Activated CD8-positive, alpha-beta T cell treated with anti-CD3 and anti-CD28 coated beads, Interleukin-2, amount 10 ng/mL, durations not matched to agents 7 days and 5 days (primary cell): ENCODE results near the gene ADAMTS16. TPM values are rescaled to one million over a fixed set of nuclear protein-coding genes. Genes with fewer than 3 reads are reported as not detected.
"Not testable (repeated sequence)": the region's sequence is repeated elsewhere in the genome, so short reads cannot be mapped to it uniquely, and the experiment has no call there.

Experiments used
- ATAC-seq: fragments of 150-1000 bp; cut with Tn5 transposase; one replicate; pipeline ENCODE4 v1.10.0; 2021; ENCODE audit warnings: moderate library complexity
- CTCF ChIA-PET: fragments of 350-600 bp; sonication (Branson Sonifier 250); formaldehyde crosslinking; loops from one replicate; lab custom pipeline; 2021; ENCODE audit warnings: antibody characterized with exemption; lab: Charles Lee
- POLR2A ChIA-PET: fragments of 350-600 bp; sonication (Branson Sonifier 250); formaldehyde crosslinking; loops from one replicate; lab custom pipeline; 2021; ENCODE audit warnings: antibody characterized with exemption; lab: Charles Lee
- DNase-seq: peaks from one replicate; pipeline ENCODE4 v3.0.0-alpha.2; 2020
- H3K27ac Mint-ChIP-seq: one replicate; pipeline ENCODE4 v1.8.0; 2021; ENCODE audit warnings: mild to moderate bottlenecking, mixed read lengths
- H3K27me3 Mint-ChIP-seq: one replicate; pipeline ENCODE4 v1.8.0; 2021; ENCODE audit warnings: low read depth, mixed read lengths
- H3K36me3 Mint-ChIP-seq: one replicate; pipeline ENCODE4 v1.8.0; 2021; ENCODE audit warnings: low read depth, mixed read lengths
- H3K4me1 Mint-ChIP-seq: one replicate; pipeline ENCODE4 v1.8.0; 2021; ENCODE audit warnings: low read depth, mixed read lengths
- H3K4me3 Mint-ChIP-seq: one replicate; pipeline ENCODE4 v1.8.0; 2021; ENCODE audit warnings: mild to moderate bottlenecking, mixed read lengths
- H3K9me3 Mint-ChIP-seq: one replicate; pipeline ENCODE4 v1.8.0; 2022; ENCODE audit warnings: mixed read lengths; ENCODE audit not compliant: insufficient read depth
- total RNA-seq, 2 experiments: library from RNA; stranded (reverse); gene quantifications; one replicate each; pipeline ENCODE4 v1.2.3, GENCODE V29; 2021

Gene ADAMTS16
- total RNA-seq, 2 experiments from 2014 or later: not detected

DNA sequence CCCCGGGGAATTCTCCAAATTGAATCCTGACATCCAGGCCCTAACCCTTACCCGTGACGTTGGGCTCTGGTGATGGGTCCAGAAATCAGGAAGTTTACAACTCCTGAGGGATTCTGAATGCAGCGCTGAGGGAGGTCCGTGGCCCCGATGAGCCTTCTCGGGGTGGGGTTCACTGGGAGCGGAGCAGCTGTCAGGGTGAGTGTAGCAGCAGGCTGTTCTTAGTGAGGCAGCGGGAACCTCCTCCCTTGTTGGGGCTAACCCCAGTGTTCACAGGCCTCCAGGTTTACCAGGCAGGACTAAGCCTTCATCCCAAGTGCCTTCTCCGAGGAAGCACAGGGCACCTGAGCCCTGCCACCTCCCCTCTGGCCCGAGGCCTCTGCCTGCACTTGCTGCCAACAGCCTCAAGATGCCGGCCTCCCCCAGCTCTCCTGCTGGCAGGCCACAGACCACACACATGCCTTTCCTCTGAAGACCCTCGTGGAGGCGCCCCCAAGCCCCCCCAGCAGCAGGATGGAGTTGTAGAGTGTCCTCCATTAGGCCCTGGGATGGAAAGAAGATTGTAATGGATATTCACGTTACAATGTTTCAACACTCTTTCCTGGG is 7.3 kb upstream of the ADAMTS16 start:
- Mint-ChIP-seq H3K27me3 (no peaks in the 10 kb centered on the region), H3K9me3 (no peaks in the 10 kb centered on the region), H3K27ac (no peak overlapping the region), H3K4me1 (no peaks in the 10 kb centered on the region), H3K4me3 (no peak overlapping the region), H3K36me3 (no peaks in the 10 kb centered on the region)
- DNase-seq: no peak
- no peak for ATAC-seq
- CTCF ChIA-PET: no interaction called here
- POLR2A ChIA-PET: no interaction called here

DNA sequence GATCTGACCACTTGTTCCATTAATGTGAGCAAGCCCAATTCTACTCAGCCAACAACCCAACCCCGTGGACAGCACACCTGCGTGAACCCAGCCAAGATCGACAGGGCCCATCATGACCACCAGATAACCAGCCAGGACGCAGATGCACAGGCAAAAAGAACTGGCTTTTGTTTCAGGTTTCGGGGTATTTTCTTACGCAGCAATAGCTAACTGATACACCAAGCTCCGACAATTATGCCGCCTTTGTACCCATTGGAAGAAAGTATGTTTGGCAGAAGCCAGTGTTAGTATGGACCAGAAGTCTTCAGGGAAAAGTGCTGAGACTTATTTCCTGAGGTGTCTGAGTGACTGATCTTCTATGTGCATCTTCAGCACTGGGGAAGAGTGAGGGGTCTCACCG is 6.0 kb upstream of the ADAMTS16 start:
- H3K36me3 Mint-ChIP-seq: no peaks in the 10 kb centered on the region
- no peak overlapping the region for H3K27ac Mint-ChIP-seq
- H3K27me3 Mint-ChIP-seq: peaks cover 4% of the 10 kb centered on the region
- CTCF ChIA-PET: no interaction called here
- no peak for DNase-seq
- no peaks in the 10 kb centered on the region for H3K4me1 Mint-ChIP-seq
- POLR2A ChIA-PET: no interaction called here
- H3K9me3 Mint-ChIP-seq: no peaks in the 10 kb centered on the region
- no peak for ATAC-seq
- no peak overlapping the region for H3K4me3 Mint-ChIP-seq

GRCh38 chr5:5135957-5136676 is 4.0 kb upstream of the ADAMTS16 start:
- ChIA-PET CTCF (no interaction called here), POLR2A (interaction anchor here (0.6 kb wide), 1 partner anchor 368 kb away, joined by 3 read pairs; no protein-coding TSS in a partner anchor)
- no peaks in the 10 kb centered on the region for H3K4me1 Mint-ChIP-seq
- DNase-seq (no peak), ATAC-seq (no peak)
- H3K9me3 Mint-ChIP-seq: no peaks in the 10 kb centered on the region
- no peak overlapping the region for H3K27ac Mint-ChIP-seq
- H3K4me3 Mint-ChIP-seq: no peak overlapping the region
- H3K36me3 Mint-ChIP-seq: no peaks in the 10 kb centered on the region
- H3K27me3 Mint-ChIP-seq: peaks cover 14% of the 10 kb centered on the region

DNA sequence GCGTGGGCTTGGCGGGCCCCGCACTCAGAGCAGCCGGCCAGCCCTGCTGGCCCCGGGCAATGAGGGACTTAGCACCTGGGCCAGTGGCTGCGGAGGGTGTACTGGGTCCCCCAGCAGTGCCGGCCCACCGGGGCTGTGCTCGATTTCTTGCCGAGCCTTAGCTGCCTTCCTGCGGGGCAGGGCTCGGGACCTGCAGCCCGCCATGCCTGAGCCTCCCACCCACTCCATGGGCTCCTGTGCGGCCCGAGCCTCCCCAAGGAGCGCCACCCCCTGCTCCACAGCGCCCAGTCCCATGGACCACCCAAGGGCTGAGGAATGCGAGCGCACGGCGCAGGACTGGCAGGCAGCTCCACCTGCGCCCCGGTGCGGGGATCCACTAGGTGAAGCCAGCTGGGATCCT is 2.3 kb upstream of the ADAMTS16 start:
- H3K36me3 Mint-ChIP-seq, CTCF ChIA-PET: not testable (repeated sequence)

DNA sequence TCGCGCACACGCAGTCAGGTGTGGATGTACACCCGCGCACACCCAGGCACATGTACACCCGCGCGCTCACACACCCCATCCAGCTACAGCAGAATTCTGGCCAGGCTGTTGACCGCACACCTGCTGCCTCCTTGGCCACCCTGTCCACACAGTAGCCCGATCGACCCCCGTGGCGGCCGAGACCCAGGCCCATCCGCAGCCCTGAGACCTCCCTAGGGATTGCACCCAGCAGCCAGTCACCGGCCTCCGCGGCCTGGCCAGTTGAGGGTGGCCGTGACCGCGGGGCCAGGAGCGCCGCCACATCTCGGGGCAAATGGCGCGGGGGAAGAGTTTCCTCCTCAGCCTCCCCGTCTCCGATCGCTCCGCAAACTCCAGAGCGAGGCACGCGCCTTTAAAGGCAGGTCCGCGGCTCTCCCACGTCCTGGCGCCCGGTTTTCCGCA is 774 bp upstream of the ADAMTS16 start:
- no peak for ATAC-seq
- Mint-ChIP-seq H3K27ac (no peak overlapping the region), H3K27me3 (peaks cover 16% of the 10 kb centered on the region), H3K4me3 (no peak overlapping the region), H3K36me3 (no peaks in the 10 kb centered on the region), H3K4me1 (no peaks in the 10 kb centered on the region), H3K9me3 (no peaks in the 10 kb centered on the region)
- no peak for DNase-seq
- ChIA-PET CTCF (no interaction called here), POLR2A (no interaction called here)

More for the DNA sequence above, 2.3 kb upstream of the ADAMTS16 start:
- H3K4me3 Mint-ChIP-seq, H3K27ac Mint-ChIP-seq, H3K9me3 Mint-ChIP-seq, DNase-seq, ATAC-seq, H3K4me1 Mint-ChIP-seq, POLR2A ChIA-PET: not testable (repeated sequence)
- peaks cover 16% of the 10 kb centered on the region for H3K27me3 Mint-ChIP-seq

- H3K4me3 Mint-ChIP-seq: no peak overlapping the region
- no peak for DNase-seq
- H3K36me3 Mint-ChIP-seq: no peaks in the 10 kb centered on the region
- H3K27me3 Mint-ChIP-seq: peaks cover 16% of the 10 kb centered on the region
- H3K9me3 Mint-ChIP-seq: no peaks in the 10 kb centered on the region
- ChIA-PET POLR2A (no interaction called here), CTCF (interaction anchor here (0.9 to 2.0 kb wide), 2 partner anchors 279 to 281 kb away, joined by 3 to 9 read pairs; no protein-coding TSS in a partner anchor)
- H3K27ac Mint-ChIP-seq: no peak overlapping the region
- ATAC-seq: no peak
- H3K4me1 Mint-ChIP-seq: no peaks in the 10 kb centered on the region
Observed at GRCh38 chr5:5140479-5141338, 579 bp downstream of the ADAMTS16 start.

DNA sequence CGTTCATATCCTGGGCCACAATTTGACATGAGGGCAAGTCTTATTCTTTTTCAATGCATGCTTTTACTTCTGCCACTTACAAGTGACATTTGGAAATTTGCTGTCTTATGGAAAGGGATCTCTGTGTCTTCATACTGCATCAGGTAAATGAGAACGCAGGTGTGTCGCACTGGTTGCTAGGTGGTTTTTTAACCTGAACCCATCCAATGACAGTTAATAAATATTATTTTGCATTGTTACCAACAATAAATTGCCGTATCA is 1.1 kb downstream of the ADAMTS16 start:
- DNase-seq: no peak
- Mint-ChIP-seq H3K27me3 (peaks cover 16% of the 10 kb centered on the region), H3K4me3 (no peak overlapping the region), H3K36me3 (no peaks in the 10 kb centered on the region), H3K9me3 (no peaks in the 10 kb centered on the region), H3K27ac (no peak overlapping the region), H3K4me1 (no peaks in the 10 kb centered on the region)
- ATAC-seq: no peak
- ChIA-PET POLR2A (no interaction called here), CTCF (interaction anchor here (0.9 to 2.0 kb wide), 2 partner anchors 278 to 280 kb away, joined by 3 to 9 read pairs; no protein-coding TSS in a partner anchor)

GRCh38 chr5:5141625-5142525 is 1.7 kb downstream of the ADAMTS16 start:
- Mint-ChIP-seq H3K4me1 (no peaks in the 10 kb centered on the region), H3K36me3 (no peaks in the 10 kb centered on the region), H3K27me3 (peaks cover 16% of the 10 kb centered on the region), H3K4me3 (no peak overlapping the region), H3K27ac (no peak overlapping the region), H3K9me3 (no peaks in the 10 kb centered on the region)
- peak; percentile 55 for ATAC-seq
- POLR2A ChIA-PET: no interaction called here
- DNase-seq: peak; percentile 72
- CTCF ChIA-PET: interaction anchor here (2.0 kb wide), 2 partner anchors 277 kb away, joined by 6 to 9 read pairs; no protein-coding TSS in a partner anchor

- Mint-ChIP-seq H3K27ac (no peak overlapping the region), H3K36me3 (no peaks in the 10 kb centered on the region), H3K4me1 (no peaks in the 10 kb centered on the region), H3K9me3 (no peaks in the 10 kb centered on the region), H3K4me3 (no peak overlapping the region), H3K27me3 (peaks cover 9% of the 10 kb centered on the region)
- ChIA-PET CTCF (no interaction called here), POLR2A (no interaction called here)
- DNase-seq (no peak), ATAC-seq (no peak)
Observed at GRCh38 chr5:5144441-5144840, 4.3 kb downstream of the ADAMTS16 start.

- ATAC-seq (no peak), DNase-seq (no peak)
- Mint-ChIP-seq H3K9me3 (no peaks in the 10 kb centered on the region), H3K36me3 (no peaks in the 10 kb centered on the region), H3K4me1 (no peaks in the 10 kb centered on the region), H3K27ac (no peak overlapping the region), H3K4me3 (no peak overlapping the region), H3K27me3 (peaks cover 4% of the 10 kb centered on the region)
- ChIA-PET CTCF (no interaction called here), POLR2A (no interaction called here)
Observed at GRCh38 chr5:5145651-5146529, 5.8 kb downstream of the ADAMTS16 start.
